HG03139 (cell line): ENCODE measurements around the gene SH3GLB2.
"Not testable (repeated sequence)": the region's sequence is repeated elsewhere in the genome, so short reads cannot be mapped to it uniquely, and the experiment has no call there.

ENCODE experiments used
- ATAC-seq: cut with Tn5 transposase; IDR thresholded peaks from one replicate; pipeline ENCODE4 v1.9.1; 2021; ENCODE audit not compliant: unreplicated experiment

SH3GLB2 gene

DNA sequence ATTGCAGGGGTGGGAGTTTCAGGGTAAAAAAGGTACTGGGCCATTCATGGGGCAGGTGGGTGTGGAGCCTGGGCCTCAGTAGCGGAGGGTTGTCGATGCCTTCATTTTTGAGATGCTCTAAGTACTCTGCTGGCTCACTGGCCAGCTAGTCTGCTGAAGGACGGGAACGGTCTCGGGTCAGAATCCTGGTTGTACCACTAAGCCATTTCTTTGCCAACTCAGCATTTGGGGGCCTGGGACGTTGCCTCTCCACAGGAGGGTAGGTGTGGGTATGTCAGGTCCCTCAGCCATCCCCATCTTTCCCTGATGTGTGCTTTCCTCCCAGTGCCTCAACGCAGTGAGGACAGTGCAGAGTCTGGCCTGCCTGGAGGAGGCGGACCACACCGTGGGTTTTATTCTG is 25.1 kb downstream of the SH3GLB2 start:
- ATAC-seq = no peak

DNA sequence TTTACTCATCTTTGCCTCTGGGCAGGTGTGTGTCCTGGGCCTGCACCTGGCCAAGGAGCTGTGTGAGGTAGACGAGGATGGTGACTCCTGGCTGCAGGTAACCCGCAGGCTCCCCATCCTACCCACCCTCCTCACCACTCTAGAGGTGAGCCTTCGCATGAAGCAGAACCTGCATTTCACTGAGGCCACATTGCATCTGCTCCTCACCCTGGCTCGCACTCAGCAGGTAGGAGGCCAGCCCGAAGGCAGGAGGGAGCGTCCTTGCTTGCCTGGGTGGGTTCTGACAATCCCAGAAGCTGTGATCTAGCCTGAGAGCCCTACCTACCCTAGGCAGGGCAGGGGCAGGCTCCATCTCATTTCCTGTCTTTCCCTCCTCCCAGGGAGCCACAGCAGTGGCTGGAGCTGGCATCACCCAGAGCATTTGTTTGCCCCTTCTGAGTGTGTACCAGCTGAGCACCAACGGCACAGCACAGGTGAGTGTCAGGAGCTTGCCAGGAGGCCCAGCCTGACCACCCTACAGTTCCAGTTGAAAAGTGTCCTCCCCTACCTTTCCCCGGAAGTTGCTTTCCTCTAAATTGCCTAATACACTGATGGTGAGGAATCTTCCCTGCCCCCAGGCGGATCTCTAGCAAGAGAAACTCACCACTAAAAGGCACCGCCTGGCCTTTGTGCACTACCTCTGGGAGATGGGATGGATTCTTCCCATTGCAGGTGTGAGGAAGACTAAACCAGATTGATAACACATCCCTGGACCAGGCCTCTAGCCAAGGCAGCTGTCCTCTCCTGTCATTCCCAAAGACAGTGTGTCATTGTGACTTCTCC is 26.4 kb downstream of the SH3GLB2 start:
- no peak for ATAC-seq

DNA sequence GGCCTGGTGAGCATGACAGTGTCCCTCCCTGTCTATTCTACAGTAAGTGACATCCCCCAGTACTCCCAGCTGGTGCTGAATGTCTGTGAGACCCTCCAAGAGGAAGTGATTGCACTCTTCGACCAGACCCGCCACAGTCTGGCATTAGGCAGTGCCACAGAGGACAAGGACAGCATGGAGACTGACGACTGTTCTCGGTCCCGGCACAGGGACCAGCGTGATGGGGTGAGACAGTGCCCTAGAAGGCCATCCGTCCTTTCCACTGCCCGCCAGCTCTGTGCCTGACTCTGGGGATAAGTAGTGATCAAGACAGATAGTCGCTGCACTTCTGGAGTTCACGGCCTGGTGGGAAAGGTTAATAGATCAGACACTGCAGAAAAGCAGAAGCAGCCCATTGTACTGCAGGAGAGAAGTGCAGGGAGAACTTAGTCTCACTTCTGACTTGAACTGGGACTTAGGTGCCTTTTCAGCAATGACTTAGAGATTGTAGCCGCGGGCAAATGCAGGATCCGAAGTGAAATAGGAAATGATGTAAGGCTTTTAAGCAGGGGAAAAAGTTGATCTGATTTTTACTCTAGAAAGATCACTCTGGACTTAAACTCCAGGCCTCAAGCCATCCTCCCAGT is 28.4 kb downstream of the SH3GLB2 start:
- ATAC-seq = no peak

DNA sequence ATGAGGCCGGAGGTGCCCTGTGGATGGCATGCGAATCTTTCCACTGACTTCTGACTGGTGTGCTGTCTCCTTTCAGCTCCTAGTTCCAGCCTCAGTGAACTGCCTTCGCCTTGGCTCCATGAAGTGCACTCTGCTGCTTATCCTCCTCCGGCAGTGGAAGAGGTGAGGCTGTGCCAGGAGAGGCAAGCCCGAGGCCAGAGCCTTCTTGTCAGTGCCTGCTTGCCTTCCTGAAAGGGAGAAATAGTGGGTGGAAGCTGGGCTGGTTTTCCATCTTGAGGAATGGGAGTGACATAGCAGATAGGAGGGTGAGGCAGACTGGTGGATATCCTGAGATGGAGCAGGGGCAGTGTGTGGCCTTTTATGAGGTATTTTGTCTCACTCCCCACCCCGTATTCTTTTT is 29.7 kb downstream of the SH3GLB2 start:
- ATAC-seq = no peak

DNA sequence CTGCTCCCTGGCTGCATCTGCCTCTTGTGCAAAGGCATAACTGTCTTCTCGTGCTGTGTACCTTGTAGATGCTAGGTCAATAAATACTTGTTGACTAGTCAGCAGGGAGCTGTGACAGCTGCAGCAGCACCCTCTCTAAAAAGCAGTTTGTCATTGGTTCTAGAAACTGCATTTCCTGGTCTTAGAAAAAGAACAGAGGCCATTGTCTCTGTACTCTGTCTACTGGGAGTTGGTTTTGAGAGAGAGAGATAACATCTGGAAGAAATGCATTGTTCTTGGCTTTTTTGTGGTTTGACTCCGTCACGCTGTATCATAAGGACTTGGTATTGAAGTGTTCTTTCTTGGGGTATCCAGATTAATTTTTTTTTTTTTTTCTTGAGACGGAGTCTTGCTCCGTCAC is 32.3 kb downstream of the SH3GLB2 start:
- no peak for ATAC-seq

DNA sequence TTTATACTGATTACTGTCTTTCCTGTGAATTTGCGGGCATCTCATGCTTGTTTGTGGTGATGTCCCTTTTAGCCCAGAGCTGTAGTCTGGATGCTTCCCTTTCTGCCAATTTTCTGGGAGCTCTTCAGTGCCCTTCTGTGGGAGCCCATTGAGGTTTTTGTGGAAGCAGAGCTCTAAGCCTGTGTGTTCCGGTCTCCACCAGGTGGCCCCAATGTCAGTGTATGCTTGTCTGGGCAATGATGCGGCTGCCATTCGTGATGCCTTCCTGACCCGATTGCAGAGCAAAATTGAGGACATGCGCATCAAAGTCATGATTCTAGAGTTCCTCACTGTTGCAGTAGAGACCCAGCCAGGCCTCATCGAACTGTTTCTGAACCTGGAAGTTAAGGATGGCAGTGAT is 35.1 kb downstream of the SH3GLB2 start:
- ATAC-seq = no peak

DNA sequence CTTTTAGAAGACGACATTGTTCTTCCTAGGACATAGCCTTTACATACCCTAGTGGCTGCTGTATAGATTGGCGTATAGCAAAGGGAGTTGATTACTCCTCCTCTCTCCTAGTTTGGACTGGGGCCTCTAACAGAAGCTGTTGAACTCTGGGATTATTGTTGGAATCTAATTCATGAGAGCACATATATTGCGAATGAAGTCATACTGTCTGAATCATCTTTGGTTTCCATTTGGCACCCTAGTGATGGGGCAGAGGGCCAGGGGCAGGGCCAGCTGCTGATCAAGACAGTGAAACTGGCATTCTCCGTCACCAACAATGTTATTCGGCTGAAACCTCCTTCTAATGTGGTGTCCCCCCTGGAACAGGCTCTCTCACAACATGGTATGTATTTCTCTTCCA is 40.3 kb downstream of the SH3GLB2 start:
- ATAC-seq = no peak

DNA sequence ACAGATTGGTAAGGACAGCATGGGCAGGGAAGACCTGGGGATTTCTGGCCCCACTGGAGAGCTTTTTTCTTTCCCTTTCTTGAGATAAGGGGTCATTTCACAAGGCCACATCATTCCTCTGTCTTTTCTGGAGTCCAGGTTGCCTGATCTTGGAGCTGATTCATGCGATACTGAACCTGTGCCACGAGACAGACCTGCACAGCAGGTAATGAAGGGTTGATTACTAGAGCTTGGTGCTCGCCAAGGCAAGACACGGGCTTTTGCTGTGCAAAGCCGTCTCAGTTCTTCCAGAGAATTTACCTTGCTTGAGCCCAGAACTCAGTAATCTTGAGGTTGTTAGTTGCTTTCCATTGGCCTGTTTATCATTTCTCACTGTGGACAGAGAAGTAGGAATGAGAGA is 41.5 kb downstream of the SH3GLB2 start:
- ATAC-seq = no peak

DNA sequence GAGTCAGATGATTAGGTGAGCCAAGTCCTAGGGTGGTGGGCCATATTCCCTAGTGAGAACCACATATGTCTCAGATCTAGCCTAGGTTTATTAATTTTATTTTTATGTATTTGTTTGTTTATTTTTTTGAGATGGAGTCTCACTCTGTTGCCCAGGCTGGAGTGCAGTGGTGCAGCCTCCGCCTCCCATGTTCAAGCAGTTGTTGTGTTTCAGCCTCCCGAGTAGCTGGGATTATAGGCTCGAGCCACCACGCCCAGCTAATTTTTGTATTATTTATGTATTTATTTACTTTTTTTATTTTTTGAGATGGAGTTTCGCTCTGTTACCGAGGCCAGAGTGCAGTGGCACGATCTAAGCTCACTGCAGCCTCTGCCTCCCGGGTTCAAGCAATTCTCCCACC is 44.6 kb downstream of the SH3GLB2 start:
- no peak for ATAC-seq

DNA sequence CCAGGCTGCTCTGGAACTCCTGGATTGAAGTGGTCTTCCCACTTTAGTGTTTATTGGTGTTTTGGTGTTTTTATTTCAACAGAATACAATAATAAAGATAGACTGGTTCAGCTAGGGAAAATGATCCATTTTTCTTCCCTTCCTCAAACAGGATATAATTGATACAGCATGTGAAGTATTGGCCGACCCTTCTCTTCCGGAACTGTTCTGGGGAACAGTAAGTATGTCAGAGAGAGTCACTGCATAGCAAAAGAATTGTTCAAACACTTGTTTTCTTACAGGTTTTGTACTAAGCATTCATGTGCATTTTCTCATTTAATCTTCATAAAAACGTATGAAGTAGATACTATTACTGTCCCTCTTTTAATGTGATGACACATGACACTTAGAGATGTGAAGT is 49.0 kb downstream of the SH3GLB2 start:
- no peak for ATAC-seq

DNA sequence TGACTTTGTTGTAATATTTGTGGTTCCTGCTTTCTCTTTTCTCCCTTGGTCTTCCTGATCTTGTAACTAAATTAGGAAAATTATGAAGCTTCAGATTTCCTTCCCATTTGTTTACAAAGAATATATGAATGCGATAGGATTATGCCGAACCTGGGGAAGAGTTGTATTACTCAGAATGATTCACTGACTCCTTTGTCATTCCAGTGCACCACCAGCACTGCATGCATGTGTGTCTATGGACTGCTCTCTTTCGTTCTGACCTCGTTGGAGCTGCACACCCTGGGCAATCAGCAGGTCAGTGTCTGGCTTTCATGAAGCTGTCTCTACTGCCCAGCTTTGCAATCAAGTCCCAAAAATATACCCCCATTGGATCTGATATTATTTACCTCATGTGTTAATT is 55.2 kb downstream of the SH3GLB2 start:
- no peak for ATAC-seq

DNA sequence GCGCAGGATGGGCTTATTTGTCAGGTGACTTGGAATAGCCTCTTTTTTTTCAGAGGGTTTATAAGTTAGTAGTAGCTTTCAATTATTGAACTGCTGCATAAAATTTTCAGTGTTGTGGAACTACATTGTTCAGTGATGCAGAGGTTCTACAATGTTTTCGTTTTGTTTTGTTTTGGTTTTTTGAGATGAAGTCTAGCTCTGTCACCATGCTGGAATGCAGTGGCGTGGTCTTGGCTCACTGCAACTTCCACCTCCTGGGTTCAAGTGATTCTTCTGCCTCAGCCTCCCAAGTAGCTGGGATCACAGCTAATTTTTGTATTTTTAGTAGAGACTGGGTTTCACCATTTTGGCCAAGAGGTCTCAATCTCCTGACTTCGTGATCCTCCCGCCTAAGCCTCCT is 58.6 kb downstream of the SH3GLB2 start:
- no peak for ATAC-seq

DNA sequence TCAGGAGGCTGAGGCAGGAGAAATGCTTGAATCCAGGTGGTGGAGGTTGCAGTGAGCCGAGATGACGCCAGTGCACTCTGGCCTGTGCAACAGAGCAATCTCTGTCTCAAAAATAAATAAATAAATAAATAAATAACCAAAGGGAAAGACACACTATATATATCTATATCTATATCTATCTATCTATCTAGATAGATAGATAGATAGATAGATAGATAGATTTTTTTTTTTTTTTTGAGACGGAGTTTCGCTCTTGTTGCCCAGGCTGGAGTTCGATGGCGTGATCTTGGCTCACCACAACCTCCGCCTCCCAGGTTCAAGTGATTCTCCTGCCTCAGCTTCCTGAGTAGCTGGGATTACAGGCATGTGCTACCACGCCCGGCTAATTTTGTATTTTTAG is 66.7 kb downstream of the SH3GLB2 start:
- not testable (repeated sequence) for ATAC-seq
